NCI-H446 treated with DMSO at 0.1 percent for 48 hours (cell line): ENCODE measurements around the gene SERF1B.
"Not testable (repeated sequence)": the region's sequence is repeated elsewhere in the genome, so short reads cannot be mapped to it uniquely, and the experiment has no call there.

Experiments
- DNase-seq: peaks from one replicate; lab custom pipeline; 2025; lab: John Stamatoyannopoulos, UW

The SERF1B gene

DNA sequence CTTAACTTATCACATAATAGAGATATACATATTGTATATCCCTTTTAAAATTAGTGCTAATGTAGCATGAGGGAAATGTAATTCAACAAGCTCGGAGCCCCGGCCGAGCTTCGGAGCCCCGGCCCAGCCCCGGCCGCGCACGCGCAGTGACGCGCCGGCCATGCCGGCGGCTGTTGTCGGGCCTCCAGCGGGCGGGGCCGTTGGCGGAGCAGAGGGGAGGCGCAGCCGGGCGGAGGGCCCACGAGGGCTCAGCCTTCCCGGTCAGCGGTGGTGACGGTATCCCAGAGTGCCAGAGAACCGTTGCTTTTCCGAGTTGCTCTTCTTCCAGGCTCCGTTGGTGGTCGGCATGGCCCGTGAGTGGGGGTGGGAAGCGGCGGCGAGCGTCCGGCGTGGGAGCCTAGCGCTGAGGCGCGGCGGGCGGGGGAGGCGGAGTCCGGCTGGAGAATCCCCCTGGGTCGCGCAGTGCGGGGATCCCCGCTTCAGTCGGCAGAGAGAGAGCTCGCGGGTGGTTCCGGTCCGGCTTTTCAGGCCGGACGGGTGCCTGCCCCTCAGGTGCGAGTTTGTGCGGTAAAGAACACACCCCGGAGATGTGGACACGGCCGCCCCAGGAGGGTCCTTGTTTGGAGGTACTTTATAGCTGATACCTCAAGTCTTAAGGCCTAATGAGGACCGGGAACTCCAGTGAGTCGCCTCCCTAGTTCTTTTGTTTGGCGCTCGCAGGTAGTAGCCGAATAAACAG, at the start of gene SERF1B:
Gene SERF1B (plus strand): TSS at position 146 of the 739 bp plus-strand sequence. CDS start 201 bp downstream, at position 347.
- DNase-seq = not testable (repeated sequence)

DNA sequence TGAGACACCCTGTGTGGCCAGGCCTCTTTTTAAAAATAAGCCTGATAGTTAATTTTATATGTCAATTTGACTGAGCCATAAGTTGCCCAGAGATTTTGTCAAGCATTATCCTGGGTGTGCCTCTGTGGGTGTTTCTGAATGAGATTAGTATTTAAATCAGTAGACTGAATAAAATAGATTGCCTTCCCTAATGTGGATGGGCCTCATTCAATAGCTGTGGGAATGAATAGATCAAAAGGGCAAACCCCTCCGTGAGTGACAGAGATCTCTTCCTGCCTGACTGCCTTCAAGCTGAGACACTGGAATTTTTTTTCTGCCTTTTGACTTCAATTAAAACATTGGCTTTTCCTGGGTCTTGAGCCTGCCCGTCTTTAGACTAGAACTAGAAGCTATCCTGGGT, 33.3 kb upstream of the SERF1B start:
- not testable (repeated sequence) for DNase-seq

DNA sequence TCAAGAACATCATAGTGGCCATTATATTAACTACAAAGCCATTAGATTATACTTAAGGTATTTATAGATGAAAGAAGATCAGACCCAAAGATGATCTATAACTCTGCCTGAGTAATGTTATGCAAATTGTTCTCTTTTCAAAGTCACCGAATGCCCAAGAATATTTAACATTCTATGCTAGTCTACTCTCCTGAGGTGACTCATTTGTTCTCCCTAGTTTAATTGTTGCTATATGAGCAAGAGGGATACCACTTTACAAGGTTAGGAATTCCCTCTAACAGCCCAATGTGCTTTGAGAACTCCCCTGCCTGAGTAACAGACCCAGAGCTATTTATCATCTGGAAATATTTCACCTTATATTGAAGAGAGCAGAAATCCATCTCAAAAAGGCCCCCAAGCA, 29.5 kb upstream of the SERF1B start:
- DNase-seq = not testable (repeated sequence)

DNA sequence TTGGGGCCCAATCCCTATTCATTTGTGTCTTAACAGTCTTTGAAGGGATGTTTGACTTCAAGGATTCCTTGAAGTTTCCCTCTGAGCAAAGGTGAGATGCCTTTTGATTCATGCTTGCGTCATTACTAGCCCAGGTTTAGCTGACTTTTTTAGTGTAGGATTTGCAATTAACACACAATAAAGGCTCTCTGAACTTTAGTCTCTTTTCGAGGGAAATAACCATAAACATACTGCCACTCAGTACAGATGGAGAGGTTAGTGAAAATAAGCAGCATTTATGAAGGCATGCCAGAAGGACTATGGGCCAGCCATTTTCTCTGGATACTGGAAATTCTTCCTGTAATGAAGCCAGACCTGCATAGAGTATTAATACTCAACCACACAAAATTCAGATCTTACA, 4.4 kb upstream of the SERF1B start:
- not testable (repeated sequence) for DNase-seq

DNA sequence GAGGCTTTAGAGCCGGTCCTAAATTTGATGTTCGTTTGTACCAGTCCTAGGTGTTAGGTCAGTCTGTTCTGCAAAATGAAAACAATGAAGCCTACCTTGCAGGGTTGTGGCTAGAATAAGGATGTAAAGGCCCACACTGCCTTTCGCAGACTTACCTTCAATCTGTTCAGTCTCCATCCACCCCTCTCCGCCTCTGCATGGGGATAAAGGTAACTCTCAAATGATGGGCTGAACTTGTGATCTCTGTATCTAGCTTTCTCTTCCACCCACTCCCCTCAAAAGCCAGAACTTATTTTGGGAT, 744 bp downstream of the SERF1B start:
- DNase-seq = not testable (repeated sequence)

DNA sequence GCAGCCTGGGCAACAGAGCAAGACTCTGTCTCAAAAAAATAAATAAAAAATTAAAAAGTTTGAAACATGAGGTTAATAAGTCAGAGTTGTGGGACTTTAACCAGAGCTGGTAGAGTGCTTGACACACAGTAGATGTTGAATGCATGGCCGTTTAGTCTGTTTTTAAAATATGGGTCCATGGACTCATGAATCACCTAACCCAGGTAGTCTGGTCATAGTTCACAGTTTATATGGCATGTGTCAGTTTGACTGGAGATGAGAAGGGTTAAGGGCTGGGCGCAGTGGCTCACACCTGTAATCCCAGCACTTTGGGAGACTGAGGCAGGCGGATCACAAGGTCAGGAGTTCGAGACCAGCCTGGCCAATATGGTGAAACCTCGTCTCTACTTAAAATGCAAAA, 6.2 kb downstream of the SERF1B start:
- DNase-seq = not testable (repeated sequence)

DNA sequence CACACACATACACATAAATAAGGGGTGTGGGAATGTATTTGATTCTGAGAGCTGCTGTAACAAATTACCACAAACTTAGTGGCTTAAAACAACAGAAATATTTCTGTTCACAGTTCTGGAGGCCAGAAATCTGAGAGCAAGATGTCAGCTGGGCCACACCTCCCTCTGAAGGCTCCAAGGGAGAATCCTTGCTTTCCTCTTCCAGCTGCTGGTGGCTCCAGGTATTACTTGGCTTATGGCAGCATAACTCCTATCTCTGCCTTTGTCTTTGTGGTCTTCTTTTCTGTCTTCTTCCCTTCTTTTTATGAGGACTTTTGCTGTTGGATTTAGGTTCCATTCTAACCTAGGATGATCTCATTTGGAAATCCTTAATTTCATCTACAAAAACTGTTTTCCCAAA, 16.4 kb downstream of the SERF1B start:
- DNase-seq = not testable (repeated sequence)

DNA sequence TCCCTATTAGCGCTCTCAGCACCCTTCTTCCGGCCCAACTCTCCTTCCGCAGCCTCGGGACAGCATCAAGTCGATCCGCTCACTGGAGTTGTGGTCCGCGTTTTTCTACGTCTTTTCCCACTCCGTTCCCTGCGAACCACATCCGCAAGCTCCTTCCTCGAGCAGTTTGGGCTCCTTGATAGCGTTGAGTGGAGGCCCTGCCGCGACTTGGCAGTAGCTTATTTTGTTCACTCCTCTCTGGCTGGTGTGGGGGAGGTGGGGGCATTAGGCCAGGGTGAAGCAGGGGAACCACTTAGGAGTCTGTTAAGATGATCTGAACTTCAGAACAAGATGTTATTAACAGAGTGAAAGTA, 24.7 kb downstream of the SERF1B start:
- DNase-seq = not testable (repeated sequence)

DNA sequence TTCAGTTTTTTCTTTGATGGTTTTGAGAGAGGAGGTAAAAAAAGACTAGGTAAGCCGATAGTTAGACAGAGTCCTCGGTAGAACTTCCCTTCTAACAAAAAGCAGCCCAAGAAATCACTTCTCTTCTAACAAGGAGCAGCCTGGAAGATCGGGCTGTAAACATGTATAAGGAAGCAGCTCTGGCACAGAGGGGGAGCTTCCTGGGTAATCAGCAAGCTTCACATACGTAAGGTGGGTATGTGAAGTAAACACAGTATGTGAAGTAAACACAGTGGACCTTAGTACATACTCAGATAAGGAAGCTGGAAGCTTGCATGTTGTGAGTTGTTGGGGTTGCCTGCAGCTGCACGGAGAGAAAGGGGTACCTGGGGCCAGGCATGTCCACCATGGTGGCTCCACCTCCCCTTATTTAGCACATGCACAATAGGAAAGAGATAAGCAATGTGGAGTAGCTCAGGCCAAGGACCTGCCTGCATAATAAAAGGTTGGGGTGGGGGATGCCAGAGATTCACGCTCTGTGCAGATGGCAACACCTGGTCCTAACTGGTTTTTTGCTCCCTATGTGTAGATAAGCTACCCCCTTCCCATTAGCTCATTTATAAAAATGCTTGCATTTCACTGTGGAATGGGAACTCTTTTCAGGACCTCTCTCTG, 31.4 kb downstream of the SERF1B start:
- DNase-seq = not testable (repeated sequence)

DNA sequence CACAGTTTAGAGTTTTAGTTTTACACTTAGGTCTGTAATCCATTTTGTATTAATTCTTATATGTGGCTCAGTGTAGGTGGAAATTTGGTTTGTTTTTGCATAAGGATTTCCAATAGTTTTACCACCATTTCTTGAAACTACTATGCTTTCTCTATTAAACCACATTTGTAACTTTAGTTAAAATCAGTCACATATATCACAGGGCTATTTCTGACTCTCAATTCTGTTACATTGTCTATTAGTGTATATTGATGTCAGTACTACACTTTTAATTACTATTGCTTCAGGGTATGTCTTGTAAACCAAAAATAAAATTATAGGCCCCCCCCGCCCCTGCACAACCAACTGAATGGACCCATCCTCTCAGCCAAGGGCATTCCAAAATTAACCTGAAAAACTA, 32.1 kb downstream of the SERF1B start:
- DNase-seq = not testable (repeated sequence)

DNA sequence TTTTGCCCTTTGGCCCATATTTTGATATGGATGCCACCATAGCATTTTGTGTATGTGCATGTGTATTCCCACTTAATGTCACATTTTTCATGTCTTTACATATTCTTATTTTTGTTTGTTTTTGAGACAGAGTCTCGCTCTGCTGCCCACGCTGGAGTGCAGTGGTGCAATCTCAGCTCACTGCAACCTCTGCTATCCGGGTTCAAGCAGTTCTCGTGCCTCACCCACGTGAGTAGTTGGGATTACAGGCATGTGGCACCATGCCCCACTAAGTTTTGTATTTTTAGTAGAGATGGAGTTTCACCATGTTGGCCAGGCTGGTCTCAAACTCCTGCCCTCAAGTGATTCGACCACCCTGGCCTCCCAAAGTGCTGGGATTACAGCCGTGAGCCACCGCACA, 52.6 kb downstream of the SERF1B start:
- DNase-seq = not testable (repeated sequence)

DNA sequence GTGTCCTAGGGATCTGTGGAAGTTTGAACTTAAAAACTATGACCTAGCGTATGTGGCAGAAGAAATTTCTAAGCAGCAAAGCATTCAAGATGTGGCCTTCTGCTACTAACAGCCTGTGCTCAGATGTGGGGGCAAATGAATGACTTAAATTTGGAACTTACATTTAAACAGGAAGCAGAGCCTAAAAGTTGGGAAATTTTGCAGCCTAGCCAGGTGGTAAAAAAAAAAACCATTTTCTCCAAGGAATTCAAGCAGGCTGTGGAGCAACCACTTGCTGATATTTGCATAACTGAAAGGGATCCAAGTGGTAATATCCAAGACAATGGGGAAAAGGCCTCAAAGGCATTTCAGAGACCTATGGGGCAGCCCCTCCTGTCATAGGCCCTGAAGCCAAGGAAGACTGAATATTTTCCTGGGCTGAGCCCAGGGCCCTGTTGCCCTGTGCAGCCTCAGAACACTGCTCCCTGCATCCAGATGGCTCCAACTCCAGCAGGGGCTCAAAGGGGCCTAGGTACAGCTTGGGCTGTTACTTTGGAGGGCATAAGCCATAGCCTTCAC, 63.9 kb downstream of the SERF1B start:
- DNase-seq = not testable (repeated sequence)

DNA sequence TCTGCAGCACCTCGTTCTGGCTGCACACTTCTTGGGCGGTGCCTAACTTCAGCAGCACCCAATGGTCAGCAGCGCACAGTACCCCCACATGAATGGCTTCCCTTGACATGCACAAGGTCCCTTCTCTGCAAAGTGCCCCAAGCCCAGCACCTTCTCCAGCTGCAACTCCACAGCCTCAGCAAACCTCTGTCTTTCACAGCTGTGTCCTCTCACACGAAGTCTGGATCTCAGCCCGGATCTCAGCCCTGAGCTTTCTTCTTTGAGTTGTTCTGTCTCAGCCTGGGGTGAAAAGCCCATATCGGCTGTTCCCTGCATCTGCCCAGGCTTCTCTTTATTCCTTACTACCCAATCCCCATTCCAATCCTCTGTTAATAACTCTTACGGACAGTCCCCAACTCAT, 66.7 kb downstream of the SERF1B start:
- not testable (repeated sequence) for DNase-seq
